ENCODE results near the gene CALU.

Gene CALU

GRCh38 chr7:128755819-128756476 lies 16.8 kb downstream of the CALU start:
- Mint-ChIP-seq H3K27ac (no peak overlapping the region), H3K36me3 (peaks cover 9% of the 10 kb centered on the region), H3K9me3 (no peaks in the 10 kb centered on the region), H3K4me1 (peaks cover 13% of the 10 kb centered on the region), H3K27me3 (no peaks in the 10 kb centered on the region), H3K4me3 (no peak overlapping the region)

DNA sequence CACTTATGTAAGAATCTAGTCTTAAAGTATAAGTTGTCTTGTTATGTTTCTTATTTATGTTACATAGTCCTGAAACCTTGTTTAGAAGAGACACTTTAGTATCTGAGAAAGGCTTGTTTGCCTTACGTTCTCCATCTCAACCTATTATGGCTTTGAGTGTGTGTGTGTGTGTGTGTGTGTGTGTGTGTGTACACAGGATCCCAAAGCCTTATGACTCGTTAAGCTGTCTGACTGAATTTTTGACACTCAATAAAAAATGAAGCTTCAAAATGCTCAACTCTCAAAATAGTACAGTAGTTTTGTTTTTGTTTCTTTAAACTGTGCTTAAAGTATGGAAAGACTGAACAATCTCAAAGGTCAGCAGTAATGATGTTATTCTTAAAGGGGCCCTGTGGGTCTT lies 18.0 kb downstream of the CALU start:
- no peak overlapping the region for H3K27ac Mint-ChIP-seq
- peaks cover 13% of the 10 kb centered on the region for H3K4me1 Mint-ChIP-seq
- no peak overlapping the region for H3K4me3 Mint-ChIP-seq
- peaks cover 14% of the 10 kb centered on the region for H3K36me3 Mint-ChIP-seq
- H3K27me3 Mint-ChIP-seq, result no peaks in the 10 kb centered on the region
- no peaks in the 10 kb centered on the region for H3K9me3 Mint-ChIP-seq

GRCh38 chr7:128758553-128758952 lies 19.4 kb downstream of the CALU start:
- peaks cover 12% of the 10 kb centered on the region for H3K36me3 Mint-ChIP-seq
- H3K9me3 Mint-ChIP-seq, result no peaks in the 10 kb centered on the region
- no peak overlapping the region for H3K4me3 Mint-ChIP-seq
- no peaks in the 10 kb centered on the region for H3K27me3 Mint-ChIP-seq
- no peak overlapping the region for H3K27ac Mint-ChIP-seq
- H3K4me1 Mint-ChIP-seq, result peaks cover 8% of the 10 kb centered on the region

GRCh38 chr7:128759242-128759641 lies 20.1 kb downstream of the CALU start:
- peaks cover 12% of the 10 kb centered on the region for H3K36me3 Mint-ChIP-seq
- H3K9me3 Mint-ChIP-seq, result no peaks in the 10 kb centered on the region
- no peak overlapping the region for H3K4me3 Mint-ChIP-seq
- no peak overlapping the region for H3K27ac Mint-ChIP-seq
- peaks cover 8% of the 10 kb centered on the region for H3K4me1 Mint-ChIP-seq
- no peaks in the 10 kb centered on the region for H3K27me3 Mint-ChIP-seq

- no peak overlapping the region for H3K27ac Mint-ChIP-seq
- H3K4me1 Mint-ChIP-seq, result no peaks in the 10 kb centered on the region
- H3K36me3 Mint-ChIP-seq, result peaks cover 9% of the 10 kb centered on the region
- H3K9me3 Mint-ChIP-seq, result no peaks in the 10 kb centered on the region
- no peak overlapping the region for H3K4me3 Mint-ChIP-seq
- no peaks in the 10 kb centered on the region for H3K27me3 Mint-ChIP-seq
Measured at GRCh38 chr7:128763541-128763940, 24.4 kb downstream of the CALU start.

GRCh38 chr7:128767475-128768110 lies 28.4 kb downstream of the CALU start:
- Mint-ChIP-seq H3K36me3 (peaks cover 10% of the 10 kb centered on the region), H3K4me1 (no peaks in the 10 kb centered on the region), H3K27ac (no peak overlapping the region), H3K9me3 (no peaks in the 10 kb centered on the region), H3K27me3 (no peaks in the 10 kb centered on the region), H3K4me3 (no peak overlapping the region)

- Mint-ChIP-seq H3K27me3 (no peaks in the 10 kb centered on the region), H3K4me3 (no peak overlapping the region), H3K36me3 (peaks cover 16% of the 10 kb centered on the region), H3K27ac (no peak overlapping the region), H3K9me3 (no peaks in the 10 kb centered on the region), H3K4me1 (no peaks in the 10 kb centered on the region)
Measured at GRCh38 chr7:128770233-128770632, 31.1 kb downstream of the CALU start.

- no peaks in the 10 kb centered on the region for H3K27me3 Mint-ChIP-seq
- peaks cover 22% of the 10 kb centered on the region for H3K36me3 Mint-ChIP-seq
- no peak overlapping the region for H3K27ac Mint-ChIP-seq
- H3K4me1 Mint-ChIP-seq, result peaks cover 14% of the 10 kb centered on the region
- H3K9me3 Mint-ChIP-seq, result peaks cover 9% of the 10 kb centered on the region
- no peak overlapping the region for H3K4me3 Mint-ChIP-seq
Measured at GRCh38 chr7:128773604-128774003, 34.4 kb downstream of the CALU start.

- Mint-ChIP-seq H3K36me3 (peaks cover 20% of the 10 kb centered on the region), H3K9me3 (peaks cover 9% of the 10 kb centered on the region), H3K27me3 (no peaks in the 10 kb centered on the region), H3K4me3 (no peak overlapping the region), H3K27ac (no peak overlapping the region), H3K4me1 (peaks cover 14% of the 10 kb centered on the region)
Measured at GRCh38 chr7:128774029-128774689, 35.0 kb downstream of the CALU start.

DNA sequence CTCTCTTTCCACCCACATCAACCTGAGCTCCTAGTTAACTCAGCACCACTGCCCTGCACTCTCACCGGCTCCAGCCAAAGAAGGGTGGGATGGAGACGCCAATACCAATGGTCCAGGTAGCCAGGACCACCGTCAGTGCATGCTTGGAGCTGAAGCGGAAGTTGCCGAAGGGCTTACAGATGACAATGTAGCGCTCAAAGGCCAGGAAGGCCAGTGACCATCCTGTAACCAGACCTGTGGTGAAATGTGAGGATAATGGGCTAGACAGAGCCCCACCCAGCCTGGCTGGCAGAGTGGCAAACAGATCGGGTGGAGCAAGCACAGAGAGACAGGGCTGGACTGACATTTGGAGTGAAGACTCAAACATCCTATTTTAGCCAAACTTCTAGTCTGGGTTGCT lies 35.8 kb downstream of the CALU start:
- no peak overlapping the region for H3K4me3 Mint-ChIP-seq
- H3K4me1 Mint-ChIP-seq, result peaks cover 14% of the 10 kb centered on the region
- no peaks in the 10 kb centered on the region for H3K27me3 Mint-ChIP-seq
- peaks cover 19% of the 10 kb centered on the region for H3K36me3 Mint-ChIP-seq
- no peak overlapping the region for H3K27ac Mint-ChIP-seq
- peaks cover 9% of the 10 kb centered on the region for H3K9me3 Mint-ChIP-seq

GRCh38 chr7:128775744-128776474 lies 36.8 kb downstream of the CALU start, which contains the start of gene OPN1SW:
Gene OPN1SW (minus strand): TSS chr7:128775794. CDS start chr7:128775781, 13 bp downstream.
- Mint-ChIP-seq H3K9me3 (peaks cover 9% of the 10 kb centered on the region), H3K27me3 (no peaks in the 10 kb centered on the region), H3K27ac (no peak within 1 kb of the TSS), H3K4me3 (no peak within 1 kb of the TSS), H3K4me1 (peaks cover 14% of the 10 kb centered on the region), H3K36me3 (peaks cover 16% of the 10 kb centered on the region)

DNA sequence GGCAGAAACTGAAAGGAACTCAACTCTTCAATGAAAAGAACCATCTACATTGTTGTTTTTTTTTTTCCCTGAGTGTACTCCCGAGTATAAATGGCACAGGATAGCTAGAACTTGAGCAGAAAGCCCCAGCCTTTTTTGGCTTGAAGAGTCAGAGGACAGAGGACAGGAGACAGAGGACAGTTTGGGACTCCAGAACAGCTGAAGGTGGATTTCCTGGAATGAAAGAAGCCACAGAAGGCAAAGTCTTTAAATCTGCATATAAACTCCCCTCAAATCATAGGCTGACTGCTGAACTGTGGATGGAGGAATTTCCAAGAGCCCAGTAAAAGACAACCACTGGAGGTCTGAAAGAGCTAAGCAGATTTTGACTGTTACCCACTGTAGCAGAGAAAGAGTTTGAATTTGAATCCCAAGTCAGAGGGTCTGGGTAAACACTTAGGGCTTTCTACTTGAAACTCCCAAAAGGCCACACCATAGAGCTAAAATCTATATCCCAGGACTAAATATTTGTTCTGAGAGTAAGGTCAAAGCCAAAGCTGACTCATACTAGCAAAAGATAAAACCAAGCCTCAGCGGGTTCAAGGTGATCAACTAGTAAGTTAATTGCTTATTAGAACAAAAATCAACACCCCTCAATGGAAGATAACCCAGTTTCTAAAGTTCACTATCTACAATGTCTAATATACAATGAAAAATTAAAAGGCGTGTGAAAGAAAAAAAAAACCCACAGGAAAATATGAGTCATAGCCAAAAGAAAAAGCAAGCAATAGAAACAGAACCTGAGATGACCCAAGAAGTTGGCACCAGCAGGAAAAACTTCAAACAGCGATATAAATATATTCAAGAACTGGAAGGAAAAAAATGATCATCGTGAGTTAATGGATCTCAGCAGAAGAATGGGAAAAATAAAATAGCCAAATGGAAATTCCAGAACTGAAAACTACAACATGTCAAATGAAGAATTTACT lies 38.3 kb downstream of the CALU start:
- no peaks in the 10 kb centered on the region for H3K27me3 Mint-ChIP-seq
- H3K27ac Mint-ChIP-seq, result peak overlapping the region; percentile 89
- peaks cover 9% of the 10 kb centered on the region for H3K9me3 Mint-ChIP-seq
- H3K36me3 Mint-ChIP-seq, result peaks cover 12% of the 10 kb centered on the region
- H3K4me1 Mint-ChIP-seq, result peaks cover 14% of the 10 kb centered on the region
- no peak overlapping the region for H3K4me3 Mint-ChIP-seq

DNA sequence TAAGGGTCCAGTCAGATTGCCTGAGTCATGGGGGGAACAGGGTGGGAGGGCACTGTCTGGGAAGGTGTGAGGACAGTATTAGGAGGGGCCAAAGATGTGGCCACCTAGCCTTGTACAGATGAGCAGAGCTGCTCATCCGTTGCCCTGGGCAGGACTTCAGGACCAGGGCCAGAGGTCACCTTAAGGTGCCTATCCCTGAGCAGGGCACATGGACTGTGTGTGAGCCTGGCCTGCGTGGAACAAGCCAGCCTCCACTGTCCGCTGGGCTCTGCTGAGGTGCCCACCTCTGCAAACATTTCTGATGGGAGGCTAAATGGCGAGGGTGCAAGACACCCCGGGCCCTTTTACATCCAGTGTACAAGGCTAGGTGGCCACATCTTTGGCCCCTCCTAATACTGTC lies 39.8 kb downstream of the CALU start:
- Mint-ChIP-seq H3K4me3 (no peak overlapping the region), H3K36me3 (peaks cover 8% of the 10 kb centered on the region), H3K9me3 (peaks cover 9% of the 10 kb centered on the region), H3K27me3 (no peaks in the 10 kb centered on the region), H3K4me1 (peaks cover 14% of the 10 kb centered on the region), H3K27ac (no peak overlapping the region)

DNA sequence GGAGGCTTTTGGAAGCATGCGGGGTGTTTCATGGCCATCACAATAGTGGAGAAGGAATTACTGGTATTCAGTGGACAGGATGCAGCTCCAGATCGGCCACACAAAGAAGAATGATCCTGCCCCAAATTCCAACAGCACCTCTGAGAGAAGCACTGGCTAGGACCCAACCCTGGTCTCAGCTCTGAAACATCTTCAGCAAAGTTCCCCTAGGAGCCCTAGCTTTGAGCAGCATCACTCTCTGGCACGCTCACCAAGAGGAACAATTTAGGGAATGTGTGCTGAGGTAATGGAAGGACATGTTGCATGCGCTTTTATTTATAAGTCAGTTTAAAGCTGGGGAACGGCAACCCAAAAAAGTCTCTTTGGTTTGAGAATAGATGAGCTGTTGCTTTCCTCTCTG lies 42.0 kb downstream of the CALU start:
- peaks cover 6% of the 10 kb centered on the region for H3K36me3 Mint-ChIP-seq
- peaks cover 9% of the 10 kb centered on the region for H3K9me3 Mint-ChIP-seq
- no peaks in the 10 kb centered on the region for H3K27me3 Mint-ChIP-seq
- H3K27ac Mint-ChIP-seq, result no peak overlapping the region
- H3K4me3 Mint-ChIP-seq, result no peak overlapping the region
- H3K4me1 Mint-ChIP-seq, result peaks cover 14% of the 10 kb centered on the region

DNA sequence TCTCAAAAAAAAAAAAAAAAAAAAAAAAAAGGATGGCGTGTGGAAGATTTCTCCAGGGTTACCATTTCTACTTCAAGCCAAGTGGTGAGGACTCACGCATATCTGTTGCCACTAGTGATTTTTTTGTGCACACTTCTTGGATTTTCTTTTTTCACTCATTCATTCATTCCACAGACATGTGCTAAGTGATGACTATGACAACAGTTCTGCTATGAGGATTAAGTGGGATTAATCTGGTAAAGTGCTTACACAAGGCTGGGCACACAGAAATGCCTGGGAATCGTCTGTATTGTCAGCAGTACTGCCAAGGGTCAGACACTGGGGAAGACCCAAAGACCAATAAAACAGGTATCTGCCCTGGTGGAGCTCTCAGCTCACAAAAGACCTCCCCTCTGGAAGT lies 42.7 kb downstream of the CALU start:
- Mint-ChIP-seq H3K27me3 (no peaks in the 10 kb centered on the region), H3K36me3 (peaks cover 6% of the 10 kb centered on the region), H3K9me3 (peaks cover 9% of the 10 kb centered on the region), H3K4me3 (no peak overlapping the region), H3K27ac (no peak overlapping the region), H3K4me1 (peaks cover 14% of the 10 kb centered on the region)
